Transverse colon (tissue), 4 donors: ENCODE data around the gene ATP6AP2.

ENCODE experiments used
- CTCF ChIP-seq, 5 experiments: fragments of 200-600 bp in 3 of 5; fragments of 450-650 bp in 2 of 5; sonication (generic) in 3 of 5; IDR thresholded peaks; 1 replicate in 2 of 5; 2 replicates in 3 of 5; pipeline ENCODE4 v1.5.1; 2016 to 2017; ENCODE audit warnings: antibody characterized with exemption in 5 of 5, inconsistent platforms in 3 of 5, mild to moderate bottlenecking in 2 of 5, moderate library complexity in 1 of 5
- EP300 ChIP-seq: sonication (generic); formaldehyde crosslinking; IDR thresholded peaks from one replicate; pipeline ENCODE4 v1.6.1; 2017; ENCODE audit warnings: antibody characterized with exemption, low read depth
- POLR2A ChIP-seq: fragments of 450-650 bp; IDR thresholded peaks from one replicate; pipeline ENCODE4 v1.6.1; 2016; ENCODE audit warnings: antibody characterized with exemption, mild to moderate bottlenecking, moderate library complexity
- POLR2AphosphoS5 ChIP-seq, 3 donors: sonication (generic); formaldehyde crosslinking; IDR thresholded peaks; one replicate each; pipeline ENCODE4 v1.6.1; 2016; ENCODE audit warnings: antibody characterized with exemption in 3 of 3

GRCh38 chrX:40644176-40644575, 63.4 kb downstream of the ATP6AP2 start:
- TF ChIP-seq CTCF (IDR thresholded peaks at IDR 0.05) (no peak), POLR2A (no peak), EP300 (no peak), POLR2AphosphoS5 (IDR thresholded peaks at IDR 0.05) (peak in 1 of 3 donors; percentile 9)
